ENCODE data around the gene ARHGAP15.

The ARHGAP15 gene

DNA sequence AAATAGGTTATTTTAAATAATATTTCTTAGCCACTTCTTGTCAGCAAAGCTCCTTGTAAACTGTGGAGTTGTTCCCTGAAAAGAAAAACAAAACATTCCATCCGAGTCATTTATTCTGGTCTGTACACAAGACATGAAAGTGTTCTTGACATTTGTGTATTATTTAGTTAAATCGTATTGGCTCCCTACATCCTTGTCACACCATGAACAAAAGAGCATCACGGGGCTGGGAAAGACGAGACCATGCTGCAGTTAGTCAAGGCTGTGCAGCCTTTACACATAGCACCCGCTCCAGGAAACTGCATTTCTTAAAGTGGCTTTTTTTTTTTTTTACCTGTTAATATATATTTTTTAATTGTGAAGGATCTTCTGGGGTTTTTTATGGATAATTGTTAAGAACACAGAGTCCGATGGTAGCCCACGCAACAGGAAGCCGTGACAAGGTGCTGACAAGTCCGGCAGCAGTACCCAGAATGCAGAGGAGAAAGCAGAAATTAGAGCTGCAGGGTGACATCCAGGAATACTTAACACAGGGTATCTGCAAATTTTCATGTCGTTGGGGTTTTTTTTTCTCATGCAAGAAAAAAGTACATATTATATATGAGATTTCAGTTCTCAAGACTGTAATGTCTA lies 588.4 kb downstream of the ARHGAP15 start:
- TF ChIP-seq, protein P1, sequence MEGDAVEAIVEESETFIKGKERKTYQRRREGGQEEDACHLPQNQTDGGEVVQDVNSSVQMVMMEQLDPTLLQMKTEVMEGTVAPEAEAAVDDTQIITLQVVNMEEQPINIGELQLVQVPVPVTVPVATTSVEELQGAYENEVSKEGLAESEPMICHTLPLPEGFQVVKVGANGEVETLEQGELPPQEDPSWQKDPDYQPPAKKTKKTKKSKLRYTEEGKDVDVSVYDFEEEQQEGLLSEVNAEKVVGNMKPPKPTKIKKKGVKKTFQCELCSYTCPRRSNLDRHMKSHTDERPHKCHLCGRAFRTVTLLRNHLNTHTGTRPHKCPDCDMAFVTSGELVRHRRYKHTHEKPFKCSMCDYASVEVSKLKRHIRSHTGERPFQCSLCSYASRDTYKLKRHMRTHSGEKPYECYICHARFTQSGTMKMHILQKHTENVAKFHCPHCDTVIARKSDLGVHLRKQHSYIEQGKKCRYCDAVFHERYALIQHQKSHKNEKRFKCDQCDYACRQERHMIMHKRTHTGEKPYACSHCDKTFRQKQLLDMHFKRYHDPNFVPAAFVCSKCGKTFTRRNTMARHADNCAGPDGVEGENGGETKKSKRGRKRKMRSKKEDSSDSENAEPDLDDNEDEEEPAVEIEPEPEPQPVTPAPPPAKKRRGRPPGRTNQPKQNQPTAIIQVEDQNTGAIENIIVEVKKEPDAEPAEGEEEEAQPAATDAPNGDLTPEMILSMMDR (IDR thresholded peaks at IDR 0.05; ENCODE audit: extremely low read depth, missing control alignments) = no peak
- no peak for DNase-seq (ENCODE audit: low spot score)

- TF ChIP-seq, protein P1 (IDR thresholded peaks at IDR 0.05; ENCODE audit: extremely low read depth, missing control alignments) = no peak
- no peak for DNase-seq (ENCODE audit: low spot score)
These were observed 589.5 kb downstream of the ARHGAP15 start for GRCh38 chr2:143718745-143719144.

DNA sequence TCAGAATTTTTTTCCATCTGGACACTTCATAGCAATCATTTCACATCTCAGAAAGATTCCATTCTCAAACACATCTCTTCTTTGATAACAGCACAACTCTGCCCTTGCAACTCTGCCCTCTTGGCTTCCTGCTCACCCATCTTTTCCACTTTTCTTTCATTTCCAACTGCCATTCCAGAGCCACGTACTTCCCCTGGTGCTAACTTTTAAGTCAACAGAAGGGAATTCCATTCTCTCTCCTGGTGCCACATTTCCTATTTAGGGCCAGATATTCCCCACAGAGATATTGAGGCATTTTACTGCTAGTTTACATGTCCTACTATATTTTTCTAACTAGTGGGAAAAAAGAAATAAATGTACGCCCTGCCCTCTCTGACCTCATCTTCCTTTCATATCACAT lies 590.2 kb downstream of the ARHGAP15 start:
- TF ChIP-seq, protein P1 (IDR thresholded peaks at IDR 0.05; ENCODE audit: extremely low read depth, missing control alignments) = no peak
- DNase-seq (ENCODE audit: low spot score) = no peak

- DNase-seq (ENCODE audit: low spot score) = no peak
These were observed 591.0 kb downstream of the ARHGAP15 start for GRCh38 chr2:143720095-143720664.

GRCh38 chr2:143725400-143725799 lies 596.2 kb downstream of the ARHGAP15 start:
- TF ChIP-seq, protein P1 (IDR thresholded peaks at IDR 0.05; ENCODE audit: extremely low read depth, missing control alignments) = no peak
- no peak for DNase-seq (ENCODE audit: low spot score)

More at GRCh38 chr2:143720095-143720664, 591.0 kb downstream of the ARHGAP15 start:
- TF ChIP-seq, protein P1 (IDR thresholded peaks at IDR 0.05; ENCODE audit: extremely low read depth, missing control alignments) = no peak

- no peak for DNase-seq (ENCODE audit: low spot score)
- TF ChIP-seq, protein P1 (IDR thresholded peaks at IDR 0.05; ENCODE audit: extremely low read depth, missing control alignments) = no peak
These were observed 597.1 kb downstream of the ARHGAP15 start for GRCh38 chr2:143726151-143726845.

DNA sequence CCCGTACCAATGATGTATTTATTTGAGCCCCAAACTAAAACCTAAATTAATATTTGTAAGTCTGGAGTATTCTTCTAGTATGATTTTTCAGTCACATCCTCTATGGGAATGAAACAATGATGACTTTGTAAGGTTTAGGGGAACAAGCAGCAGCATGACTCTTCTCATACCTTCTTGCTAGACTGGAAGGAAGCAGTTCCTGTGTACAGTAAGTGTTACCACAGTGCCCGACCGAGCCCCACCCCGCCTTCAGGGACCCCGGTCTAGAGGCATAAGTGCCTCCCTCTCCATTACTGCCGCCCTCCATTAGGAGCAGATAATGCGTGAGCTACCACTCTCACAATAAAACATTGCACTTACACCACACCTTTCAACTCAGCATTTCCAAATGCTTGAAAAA lies 599.3 kb downstream of the ARHGAP15 start:
- TF ChIP-seq, protein P1 (IDR thresholded peaks at IDR 0.05; ENCODE audit: extremely low read depth, missing control alignments) = no peak
- no peak for DNase-seq (ENCODE audit: low spot score)
